Stimulated activated effector memory CD8-positive, alpha-beta T cell treated with anti-CD3 and anti-CD28 coated beads, Interleukin-12 subunit alpha, Interleukin-12 subunit beta, amount 100 ng/mL, for 72 hours (primary cell): ENCODE data around the gene DNAH12.
"Not testable (repeated sequence)": the region's sequence is repeated elsewhere in the genome, so short reads cannot be mapped to it uniquely, and the experiment has no call there.

ENCODE experiments used
- ATAC-seq: fragments of 150-1000 bp; cut with Tn5 transposase; 2 replicates; pipeline ENCODE4 v1.10.0; 2021
- DNase-seq, 2 donors: peaks; one replicate each; pipeline ENCODE4 v3.0.0; 2021 to 2022; ENCODE audit warnings: low spot score in 2 of 2
- H3K27ac Mint-ChIP-seq: one replicate; pipeline ENCODE4 v1.8.0; 2022; ENCODE audit warnings: mild to moderate bottlenecking, mixed read lengths
- H3K36me3 Mint-ChIP-seq: one replicate; pipeline ENCODE4 v1.8.0; 2022; ENCODE audit warnings: mild to moderate bottlenecking, mixed read lengths
- H3K4me1 Mint-ChIP-seq: one replicate; pipeline ENCODE4 v1.8.0; 2022; ENCODE audit warnings: mixed read lengths
- H3K4me3 Mint-ChIP-seq: one replicate; pipeline ENCODE4 v1.8.0; 2022; ENCODE audit warnings: mild to moderate bottlenecking, mixed read lengths
- H3K9me3 Mint-ChIP-seq: one replicate; pipeline ENCODE4 v1.8.0; 2022; ENCODE audit warnings: mixed read lengths

The DNAH12 gene

GRCh38 chr3:57397175-57398026 lies 146.7 kb downstream of the DNAH12 start:
- no peak overlapping the region for H3K27ac Mint-ChIP-seq
- H3K9me3 Mint-ChIP-seq = no peaks in the 10 kb centered on the region
- peak; percentile 90 for ATAC-seq
- no peak overlapping the region for H3K4me3 Mint-ChIP-seq
- H3K4me1 Mint-ChIP-seq = peaks cover 7% of the 10 kb centered on the region
- no peaks in the 10 kb centered on the region for H3K36me3 Mint-ChIP-seq
- peak; percentile 20 to 71 for DNase-seq

GRCh38 chr3:57393977-57394376 lies 150.2 kb downstream of the DNAH12 start:
- Mint-ChIP-seq H3K27ac (no peak overlapping the region), H3K9me3 (no peaks in the 10 kb centered on the region), H3K4me1 (peaks cover 7% of the 10 kb centered on the region), H3K4me3 (no peak overlapping the region), H3K36me3 (no peaks in the 10 kb centered on the region)
- ATAC-seq (no peak), DNase-seq (no peak)

GRCh38 chr3:57391767-57392166 lies 152.4 kb downstream of the DNAH12 start:
- H3K36me3 Mint-ChIP-seq = no peaks in the 10 kb centered on the region
- no peaks in the 10 kb centered on the region for H3K9me3 Mint-ChIP-seq
- no peak overlapping the region for H3K27ac Mint-ChIP-seq
- no peaks in the 10 kb centered on the region for H3K4me1 Mint-ChIP-seq
- no peak for ATAC-seq
- DNase-seq = no peak
- H3K4me3 Mint-ChIP-seq = no peak overlapping the region

- no peak overlapping the region for H3K27ac Mint-ChIP-seq
- ATAC-seq (no peak), DNase-seq (no peak)
- H3K4me1 Mint-ChIP-seq = no peaks in the 10 kb centered on the region
- no peaks in the 10 kb centered on the region for H3K36me3 Mint-ChIP-seq
- H3K9me3 Mint-ChIP-seq = no peaks in the 10 kb centered on the region
- H3K4me3 Mint-ChIP-seq = no peak overlapping the region
Measured at GRCh38 chr3:57389271-57389670, 154.9 kb downstream of the DNAH12 start.

GRCh38 chr3:57386307-57386706 lies 157.8 kb downstream of the DNAH12 start:
- H3K9me3 Mint-ChIP-seq = no peaks in the 10 kb centered on the region
- no peaks in the 10 kb centered on the region for H3K36me3 Mint-ChIP-seq
- no peaks in the 10 kb centered on the region for H3K4me1 Mint-ChIP-seq
- no peak overlapping the region for H3K4me3 Mint-ChIP-seq
- no peak for ATAC-seq
- H3K27ac Mint-ChIP-seq = no peak overlapping the region
- DNase-seq = no peak

- ATAC-seq = no peak
- H3K27ac Mint-ChIP-seq = no peak overlapping the region
- DNase-seq = no peak
- no peaks in the 10 kb centered on the region for H3K4me1 Mint-ChIP-seq
- no peaks in the 10 kb centered on the region for H3K9me3 Mint-ChIP-seq
- no peak overlapping the region for H3K4me3 Mint-ChIP-seq
- no peaks in the 10 kb centered on the region for H3K36me3 Mint-ChIP-seq
Measured at GRCh38 chr3:57385498-57385897, 158.6 kb downstream of the DNAH12 start.

GRCh38 chr3:57383838-57384237 lies 160.3 kb downstream of the DNAH12 start:
- no peaks in the 10 kb centered on the region for H3K9me3 Mint-ChIP-seq
- ATAC-seq = no peak
- no peaks in the 10 kb centered on the region for H3K36me3 Mint-ChIP-seq
- H3K27ac Mint-ChIP-seq = no peak overlapping the region
- DNase-seq = no peak
- H3K4me1 Mint-ChIP-seq = no peaks in the 10 kb centered on the region
- H3K4me3 Mint-ChIP-seq = no peak overlapping the region

- Mint-ChIP-seq H3K4me1 (no peaks in the 10 kb centered on the region), H3K36me3 (no peaks in the 10 kb centered on the region), H3K4me3 (no peak overlapping the region), H3K27ac (no peak overlapping the region), H3K9me3 (no peaks in the 10 kb centered on the region)
- ATAC-seq (no peak), DNase-seq (no peak)
Measured at GRCh38 chr3:57383406-57383805, 160.7 kb downstream of the DNAH12 start.

- no peak overlapping the region for H3K27ac Mint-ChIP-seq
- DNase-seq = no peak
- no peaks in the 10 kb centered on the region for H3K9me3 Mint-ChIP-seq
- no peaks in the 10 kb centered on the region for H3K4me1 Mint-ChIP-seq
- no peak overlapping the region for H3K4me3 Mint-ChIP-seq
- no peaks in the 10 kb centered on the region for H3K36me3 Mint-ChIP-seq
- ATAC-seq = no peak
Measured at GRCh38 chr3:57382933-57383332, 161.2 kb downstream of the DNAH12 start.

- no peaks in the 10 kb centered on the region for H3K36me3 Mint-ChIP-seq
- no peak for DNase-seq
- H3K27ac Mint-ChIP-seq = no peak overlapping the region
- no peak for ATAC-seq
- peaks cover 4% of the 10 kb centered on the region for H3K9me3 Mint-ChIP-seq
- no peak overlapping the region for H3K4me3 Mint-ChIP-seq
- H3K4me1 Mint-ChIP-seq = no peaks in the 10 kb centered on the region
Measured at GRCh38 chr3:57370341-57370740, 173.8 kb downstream of the DNAH12 start.

- not testable (repeated sequence) for ATAC-seq, DNase-seq, H3K27ac Mint-ChIP-seq, H3K4me1 Mint-ChIP-seq, H3K4me3 Mint-ChIP-seq, H3K36me3 Mint-ChIP-seq, H3K9me3 Mint-ChIP-seq
Measured at GRCh38 chr3:57365089-57365488, 179.1 kb downstream of the DNAH12 start.

- H3K4me3 Mint-ChIP-seq, H3K36me3 Mint-ChIP-seq: not testable (repeated sequence)
Measured at GRCh38 chr3:57356275-57356674, 187.9 kb downstream of the DNAH12 start.

GRCh38 chr3:57354768-57355167 lies 189.4 kb downstream of the DNAH12 start:
- H3K4me1 Mint-ChIP-seq = no peaks in the 10 kb centered on the region
- H3K9me3 Mint-ChIP-seq = no peaks in the 10 kb centered on the region
- ATAC-seq (no peak), DNase-seq (no peak)
- H3K27ac Mint-ChIP-seq = no peak overlapping the region
- no peak overlapping the region for H3K4me3 Mint-ChIP-seq
- H3K36me3 Mint-ChIP-seq = no peaks in the 10 kb centered on the region

More at GRCh38 chr3:57356275-57356674, 187.9 kb downstream of the DNAH12 start:
- not testable (repeated sequence) for ATAC-seq, H3K4me1 Mint-ChIP-seq, DNase-seq, H3K27ac Mint-ChIP-seq, H3K9me3 Mint-ChIP-seq

GRCh38 chr3:57350271-57350670 lies 193.9 kb downstream of the DNAH12 start:
- DNase-seq (no peak), ATAC-seq (no peak)
- Mint-ChIP-seq H3K4me1 (no peaks in the 10 kb centered on the region), H3K9me3 (peaks cover 4% of the 10 kb centered on the region), H3K36me3 (no peaks in the 10 kb centered on the region), H3K27ac (no peak overlapping the region), H3K4me3 (no peak overlapping the region)

- not testable (repeated sequence) for H3K36me3 Mint-ChIP-seq, H3K9me3 Mint-ChIP-seq, H3K4me1 Mint-ChIP-seq, DNase-seq, ATAC-seq, H3K27ac Mint-ChIP-seq, H3K4me3 Mint-ChIP-seq
Measured at GRCh38 chr3:57339071-57339642, 205.0 kb downstream of the DNAH12 start.
